ENCODE data around the gene NAP1L4. TPM values are rescaled to one million over a fixed set of nuclear protein-coding genes. Genes with fewer than 3 reads are reported as not detected.

NAP1L4 gene
- total and polyA plus RNA-seq, 5 donors = 132 to 188 (median 152) TPM

DNA sequence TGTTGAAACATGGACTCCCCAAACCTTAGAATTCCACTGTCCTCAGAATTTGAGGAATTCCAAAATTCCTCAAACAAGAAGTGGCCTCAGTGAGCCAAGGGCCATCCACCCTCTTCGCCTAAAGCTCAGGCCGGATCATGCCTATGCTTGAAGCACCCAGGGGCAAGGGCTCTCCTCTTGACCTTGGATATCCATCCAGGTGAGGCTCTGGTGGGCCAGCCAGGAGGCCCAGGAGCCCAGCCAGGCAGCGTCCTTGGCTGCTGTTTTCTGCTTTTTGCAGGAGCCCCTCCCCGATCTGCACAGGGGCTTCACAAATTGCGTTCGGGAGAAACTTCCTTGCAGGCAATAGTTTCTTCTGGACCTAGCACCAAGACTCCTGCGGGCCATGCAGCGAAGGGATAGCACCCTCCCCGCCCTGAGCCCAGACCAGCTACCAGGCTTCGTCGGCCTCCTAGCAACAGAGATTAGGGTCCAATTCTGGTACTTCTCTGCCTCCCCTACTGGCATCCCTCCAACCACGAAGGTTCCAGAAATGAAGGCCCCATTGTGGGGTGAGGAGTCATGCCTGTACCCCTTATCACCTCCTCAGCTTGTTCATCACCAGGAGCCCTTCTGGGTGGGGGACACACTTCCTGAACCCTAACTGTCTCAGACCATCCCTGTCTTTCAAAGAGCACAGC lies 64.9 kb downstream of the NAP1L4 start:
- Histone ChIP-seq H3K9me3 (ENCODE audit: control insufficient read depth, low read length) (no peaks in the 10 kb centered on the region), H3K27ac (ENCODE audit: low read length) (no peak overlapping the region), H3K4me3 (ENCODE audit: low read length) (no peak overlapping the region), H3K27me3 (ENCODE audit: control insufficient read depth, insufficient read depth) (no peaks in the 10 kb centered on the region), H3K4me1 (ENCODE audit: control insufficient read depth, insufficient read depth, low read length) (peaks cover 3% of the 10 kb centered on the region)
- ATAC-seq (no peak), DNase-seq (peak; percentile 9 to 32 (median 27))
- WGBS = 90% methylated on average over 12 of the region's 12 CpGs
- intact Hi-C loops (cut with DNase I) = no loop called here

GRCh38 chr11:2926611-2927051 lies 65.5 kb downstream of the NAP1L4 start:
- Histone ChIP-seq H3K4me1 (ENCODE audit: control insufficient read depth, insufficient read depth, low read length) (peaks cover 3% of the 10 kb centered on the region), H3K9me3 (ENCODE audit: control insufficient read depth, low read length) (no peaks in the 10 kb centered on the region), H3K4me3 (ENCODE audit: low read length) (no peak overlapping the region), H3K27me3 (ENCODE audit: control insufficient read depth, insufficient read depth) (no peaks in the 10 kb centered on the region), H3K27ac (ENCODE audit: low read length) (no peak overlapping the region)
- no peak for ATAC-seq
- 89% methylated on average over 11 of the region's 11 CpGs for WGBS
- peak; percentile 11 to 45 (median 30) for DNase-seq
- intact Hi-C loops (cut with DNase I) = no loop called here

GRCh38 chr11:2924821-2925675 lies 67.1 kb downstream of the NAP1L4 start:
- WGBS = 91% methylated on average over 30 of the region's 30 CpGs
- Histone ChIP-seq H3K27me3 (ENCODE audit: control insufficient read depth, insufficient read depth) (no peaks in the 10 kb centered on the region), H3K27ac (ENCODE audit: low read length) (no peak overlapping the region), H3K4me3 (ENCODE audit: low read length) (no peak overlapping the region), H3K4me1 (ENCODE audit: control insufficient read depth, insufficient read depth, low read length) (peaks cover 3% of the 10 kb centered on the region), H3K9me3 (ENCODE audit: control insufficient read depth, low read length) (no peaks in the 10 kb centered on the region)
- no peak for ATAC-seq
- peak; percentile 10 to 51 (median 34) for DNase-seq
- intact Hi-C loops (cut with DNase I) = no loop called here

- ATAC-seq = peak in 1 of 2 donors; percentile 16
- peak in 1 of 3 donors; percentile 55 for DNase-seq
- intact Hi-C loops (cut with DNase I) = no loop called here
- Histone ChIP-seq H3K27me3 (ENCODE audit: control insufficient read depth, insufficient read depth) (no peaks in the 10 kb centered on the region), H3K27ac (ENCODE audit: low read length) (no peak overlapping the region), H3K9me3 (ENCODE audit: control insufficient read depth, low read length) (no peaks in the 10 kb centered on the region), H3K4me3 (ENCODE audit: low read length) (no peak overlapping the region), H3K4me1 (ENCODE audit: control insufficient read depth, insufficient read depth, low read length) (no peaks in the 10 kb centered on the region)
- 65% methylated on average over 10 of the region's 10 CpGs for WGBS
Observed at GRCh38 chr11:2924381-2924780, 67.7 kb downstream of the NAP1L4 start.

DNA sequence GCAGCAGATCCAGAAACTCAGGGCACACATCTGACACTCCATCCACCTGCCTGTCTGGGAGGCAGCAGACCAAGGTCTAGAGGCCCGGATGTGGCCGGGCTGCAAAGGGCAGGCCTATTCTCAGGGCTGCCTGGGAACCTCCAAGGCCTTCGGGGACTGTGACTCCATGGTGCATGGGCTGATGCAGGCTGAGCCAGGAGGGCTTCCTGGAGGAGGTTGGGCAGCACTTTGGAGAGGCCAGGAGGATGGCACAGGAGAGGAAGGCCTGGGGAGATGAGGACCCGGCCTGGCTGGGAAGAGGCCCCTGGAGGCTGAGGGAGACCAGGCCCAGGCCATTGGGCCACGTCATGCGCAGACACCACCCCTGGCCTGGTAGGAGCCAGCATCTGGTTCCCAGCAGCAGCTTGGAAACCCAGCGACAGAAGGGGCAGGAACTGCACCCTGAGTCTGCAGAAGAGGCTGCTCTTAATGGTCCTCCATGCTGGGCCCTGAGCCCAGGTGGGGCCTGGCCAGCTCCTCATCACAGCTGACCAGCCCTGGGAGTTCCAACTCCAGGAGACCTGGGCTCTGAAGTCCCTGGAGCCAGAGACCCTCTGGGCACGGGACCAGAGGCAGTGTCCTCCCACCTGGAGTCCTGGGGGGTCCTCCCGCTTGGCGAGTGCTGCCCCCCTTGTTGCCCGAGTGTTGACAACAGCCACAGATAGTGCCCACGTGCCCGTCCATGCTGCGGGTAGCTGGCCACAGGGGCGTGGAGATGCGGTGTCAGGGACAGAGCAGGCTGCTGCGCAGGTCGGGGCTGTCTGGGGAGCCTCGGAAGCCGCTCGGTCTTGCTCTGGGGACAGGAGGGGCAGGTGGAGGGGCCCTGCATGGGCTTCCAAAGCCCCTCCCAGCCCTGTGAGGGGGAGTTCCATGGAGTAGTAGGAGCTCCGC lies 68.4 kb downstream of the NAP1L4 start:
- Histone ChIP-seq H3K4me3 (ENCODE audit: low read length) (no peak overlapping the region), H3K4me1 (ENCODE audit: control insufficient read depth, insufficient read depth, low read length) (no peaks in the 10 kb centered on the region), H3K27me3 (ENCODE audit: control insufficient read depth, insufficient read depth) (no peaks in the 10 kb centered on the region), H3K27ac (ENCODE audit: low read length) (no peak overlapping the region), H3K9me3 (ENCODE audit: control insufficient read depth, low read length) (no peaks in the 10 kb centered on the region)
- intact Hi-C loops (cut with DNase I) = no loop called here
- DNase-seq (peak in 2 of 3 donors; percentile 42 to 60), ATAC-seq (no peak)
- WGBS = 78% methylated on average over 22 of the region's 22 CpGs

DNA sequence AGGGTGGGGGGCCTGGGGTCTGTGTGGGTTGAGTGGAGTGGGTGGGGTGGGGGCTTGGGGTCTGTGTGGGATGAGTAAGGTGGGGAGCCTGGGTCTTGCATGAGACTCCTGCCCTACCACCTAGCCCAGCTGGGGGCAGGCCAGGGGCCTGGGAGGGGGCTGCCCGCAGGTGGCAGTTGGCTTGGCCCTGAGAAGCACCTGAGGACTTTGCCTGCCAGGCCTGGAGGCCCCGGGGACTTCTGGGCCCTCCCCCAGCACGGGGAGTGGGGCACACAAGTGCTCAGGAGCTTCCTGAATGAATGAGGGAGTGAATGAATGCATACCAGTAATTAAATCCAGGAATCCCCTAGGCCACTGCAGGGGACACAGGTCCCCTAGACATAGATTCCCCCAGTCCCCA lies 69.5 kb downstream of the NAP1L4 start:
- Histone ChIP-seq H3K4me3 (ENCODE audit: low read length) (no peak overlapping the region), H3K4me1 (ENCODE audit: control insufficient read depth, insufficient read depth, low read length) (no peaks in the 10 kb centered on the region), H3K9me3 (ENCODE audit: control insufficient read depth, low read length) (no peaks in the 10 kb centered on the region), H3K27ac (ENCODE audit: low read length) (no peak overlapping the region), H3K27me3 (ENCODE audit: control insufficient read depth, insufficient read depth) (no peaks in the 10 kb centered on the region)
- peak in 2 of 3 donors; percentile 15 to 52 for DNase-seq
- intact Hi-C loops (cut with DNase I) = no loop called here
- WGBS = 74% methylated on average over 3 of the region's 3 CpGs
- ATAC-seq = no peak

DNA sequence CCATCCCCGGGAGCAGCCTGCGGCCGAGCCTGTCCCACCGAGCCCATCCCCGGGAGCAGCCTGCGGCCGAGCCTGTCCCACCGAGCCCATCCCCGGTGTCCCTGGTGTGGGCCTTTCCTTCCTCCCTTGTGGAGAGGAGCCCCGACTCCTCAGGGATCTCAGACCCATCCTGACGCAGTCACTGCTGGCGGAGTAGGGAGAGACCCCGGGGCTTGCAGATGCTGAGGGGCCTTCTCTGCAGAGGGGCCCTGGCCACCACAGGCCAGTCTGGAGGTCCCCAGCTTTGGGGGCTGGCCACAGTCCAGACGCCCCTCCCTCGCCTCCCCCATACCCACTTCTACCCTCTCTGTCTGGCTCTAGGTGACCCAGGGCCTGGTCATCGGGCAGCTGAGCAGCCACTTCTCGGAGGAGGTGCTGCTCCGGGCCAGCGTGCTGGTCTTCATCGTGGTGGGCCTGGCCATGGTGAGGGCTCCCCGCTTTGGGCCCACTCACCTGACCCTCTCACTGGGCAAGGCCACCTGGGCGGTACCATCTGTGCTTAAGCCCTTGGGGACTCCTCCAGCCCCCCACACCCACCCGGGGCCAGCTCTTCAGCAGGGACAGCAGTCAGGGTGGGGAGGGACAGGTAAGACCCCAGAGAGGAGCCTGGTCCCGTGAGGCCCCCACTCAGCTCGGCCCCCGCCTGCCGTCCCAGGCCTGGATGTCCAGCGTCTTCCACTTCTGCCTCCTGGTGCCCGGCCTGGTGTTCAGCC lies 70.2 kb downstream of the NAP1L4 start:
- 87% methylated on average over 26 of the region's 29 CpGs for WGBS
- ATAC-seq (no peak), DNase-seq (peak in 2 of 3 donors; percentile 52 to 61)
- no peaks in the 10 kb centered on the region for H3K9me3 ChIP-seq (ENCODE audit: control insufficient read depth, low read length)
- no peaks in the 10 kb centered on the region for H3K27me3 ChIP-seq (ENCODE audit: control insufficient read depth, insufficient read depth)
- H3K27ac ChIP-seq (ENCODE audit: low read length) = no peak overlapping the region
- no peak overlapping the region for H3K4me3 ChIP-seq (ENCODE audit: low read length)
- no peaks in the 10 kb centered on the region for H3K4me1 ChIP-seq (ENCODE audit: control insufficient read depth, insufficient read depth, low read length)
- intact Hi-C loops (cut with DNase I) = no loop called here

DNA sequence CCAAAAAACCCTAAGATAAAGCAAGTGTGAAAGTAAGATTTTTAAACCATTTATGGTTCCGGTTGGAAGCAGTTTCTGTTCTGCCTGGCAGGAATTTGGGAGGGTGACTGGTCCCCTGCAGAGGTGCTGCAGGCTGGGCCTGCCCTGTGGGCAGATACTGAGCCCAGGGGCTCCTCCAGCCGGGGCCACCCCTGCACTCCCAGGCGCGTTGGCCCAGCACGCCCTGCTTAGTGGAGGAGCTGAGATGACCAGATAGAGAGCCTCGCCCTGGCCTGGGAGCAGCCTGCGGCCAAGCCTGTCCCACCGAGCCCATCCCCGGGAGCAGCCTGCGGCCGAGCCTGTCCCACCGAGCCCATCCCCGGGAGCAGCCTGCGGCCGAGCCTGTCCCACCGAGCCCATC lies 70.9 kb downstream of the NAP1L4 start:
- intact Hi-C loops (cut with DNase I) = no loop called here
- DNase-seq (peak in 2 of 3 donors; percentile 31 to 42), ATAC-seq (no peak)
- Histone ChIP-seq H3K4me1 (ENCODE audit: control insufficient read depth, insufficient read depth, low read length) (no peaks in the 10 kb centered on the region), H3K27me3 (ENCODE audit: control insufficient read depth, insufficient read depth) (no peaks in the 10 kb centered on the region), H3K27ac (ENCODE audit: low read length) (no peak overlapping the region), H3K4me3 (ENCODE audit: low read length) (no peak overlapping the region), H3K9me3 (ENCODE audit: control insufficient read depth, low read length) (no peaks in the 10 kb centered on the region)
- 81% methylated on average over 13 of the region's 16 CpGs for WGBS

DNA sequence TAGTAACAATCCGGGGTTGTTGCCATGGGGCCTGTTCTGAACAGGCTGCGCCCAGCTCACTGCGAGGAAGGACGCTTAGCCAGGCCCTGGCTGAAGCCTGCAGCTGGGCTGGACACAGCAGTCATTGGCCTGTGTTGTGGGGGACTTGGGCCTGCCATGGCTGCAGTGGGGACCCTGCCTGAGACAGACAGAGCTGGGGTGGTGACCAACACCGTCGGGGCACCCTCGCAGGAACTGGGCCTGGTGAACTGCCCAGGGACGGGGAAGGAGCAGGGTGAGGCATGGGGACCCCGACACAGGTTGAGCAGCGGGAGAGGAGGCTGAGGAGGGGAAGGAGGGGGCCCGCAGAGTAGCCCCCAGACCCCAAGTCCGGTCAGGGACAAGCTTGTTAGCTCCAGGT lies 71.8 kb downstream of the NAP1L4 start:
- DNase-seq = peak in 2 of 3 donors; percentile 45 to 59
- Histone ChIP-seq H3K27ac (ENCODE audit: low read length) (no peak overlapping the region), H3K4me3 (ENCODE audit: low read length) (no peak overlapping the region), H3K27me3 (ENCODE audit: control insufficient read depth, insufficient read depth) (no peaks in the 10 kb centered on the region), H3K4me1 (ENCODE audit: control insufficient read depth, insufficient read depth, low read length) (no peaks in the 10 kb centered on the region), H3K9me3 (ENCODE audit: control insufficient read depth, low read length) (no peaks in the 10 kb centered on the region)
- intact Hi-C loops (cut with DNase I) = no loop called here
- ATAC-seq = no peak
- 82% methylated on average over 12 of the region's 12 CpGs for WGBS

GRCh38 chr11:2919837-2920236 lies 72.3 kb downstream of the NAP1L4 start:
- Histone ChIP-seq H3K9me3 (ENCODE audit: control insufficient read depth, low read length) (no peaks in the 10 kb centered on the region), H3K27me3 (ENCODE audit: control insufficient read depth, insufficient read depth) (no peaks in the 10 kb centered on the region), H3K27ac (ENCODE audit: low read length) (no peak overlapping the region), H3K4me1 (ENCODE audit: control insufficient read depth, insufficient read depth, low read length) (no peaks in the 10 kb centered on the region), H3K4me3 (ENCODE audit: low read length) (no peak overlapping the region)
- 69% methylated on average over 13 of the region's 13 CpGs for WGBS
- intact Hi-C loops (cut with DNase I) = no loop called here
- DNase-seq = peak in 2 of 3 donors; percentile 51 to 74
- ATAC-seq = peak in 1 of 2 donors; percentile 2

All from right cardiac atrium (tissue), 5 donors.